GM12875 (cell line): ENCODE results near the gene CELF4.

ENCODE experiments used
- H3K4me3 ChIP-seq: one replicate; pipeline ENCODE4 v1.5.1; 2011; ENCODE audit warnings: low read depth, low read length, control low read depth
- TF ChIP-seq, protein P1 (sequence below): IDR thresholded peaks from 2 replicates; pipeline ENCODE4 v1.5.1; 2011; ENCODE audit warnings: low read depth, mild to moderate bottlenecking, control low read depth, inconsistent platforms, low read length, moderate library complexity, borderline replicate concordance; ENCODE audit not compliant: insufficient read depth

Gene CELF4

DNA sequence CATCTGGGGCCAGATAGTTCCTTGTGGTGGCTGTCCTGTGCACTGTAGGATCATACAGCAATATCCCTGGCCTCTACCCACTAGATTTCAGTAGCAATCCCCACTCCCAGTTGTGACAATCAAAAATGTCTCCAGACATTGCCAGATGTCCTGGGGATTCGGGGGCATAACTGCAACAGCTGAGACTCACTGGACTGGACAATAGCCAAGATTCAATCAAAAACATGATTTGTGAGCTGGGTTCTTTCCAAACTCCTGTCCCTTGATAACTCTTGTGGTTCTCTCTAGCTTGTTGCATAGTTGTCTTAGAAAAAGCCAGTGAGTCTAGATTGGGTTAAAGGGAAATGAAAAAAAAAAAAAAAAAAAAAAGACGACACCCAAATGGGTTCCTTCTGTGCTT, 293.4 kb downstream of the CELF4 start:
- TF ChIP-seq, protein P1, sequence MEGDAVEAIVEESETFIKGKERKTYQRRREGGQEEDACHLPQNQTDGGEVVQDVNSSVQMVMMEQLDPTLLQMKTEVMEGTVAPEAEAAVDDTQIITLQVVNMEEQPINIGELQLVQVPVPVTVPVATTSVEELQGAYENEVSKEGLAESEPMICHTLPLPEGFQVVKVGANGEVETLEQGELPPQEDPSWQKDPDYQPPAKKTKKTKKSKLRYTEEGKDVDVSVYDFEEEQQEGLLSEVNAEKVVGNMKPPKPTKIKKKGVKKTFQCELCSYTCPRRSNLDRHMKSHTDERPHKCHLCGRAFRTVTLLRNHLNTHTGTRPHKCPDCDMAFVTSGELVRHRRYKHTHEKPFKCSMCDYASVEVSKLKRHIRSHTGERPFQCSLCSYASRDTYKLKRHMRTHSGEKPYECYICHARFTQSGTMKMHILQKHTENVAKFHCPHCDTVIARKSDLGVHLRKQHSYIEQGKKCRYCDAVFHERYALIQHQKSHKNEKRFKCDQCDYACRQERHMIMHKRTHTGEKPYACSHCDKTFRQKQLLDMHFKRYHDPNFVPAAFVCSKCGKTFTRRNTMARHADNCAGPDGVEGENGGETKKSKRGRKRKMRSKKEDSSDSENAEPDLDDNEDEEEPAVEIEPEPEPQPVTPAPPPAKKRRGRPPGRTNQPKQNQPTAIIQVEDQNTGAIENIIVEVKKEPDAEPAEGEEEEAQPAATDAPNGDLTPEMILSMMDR = no peak
- H3K4me3 ChIP-seq = no peak overlapping the region

DNA sequence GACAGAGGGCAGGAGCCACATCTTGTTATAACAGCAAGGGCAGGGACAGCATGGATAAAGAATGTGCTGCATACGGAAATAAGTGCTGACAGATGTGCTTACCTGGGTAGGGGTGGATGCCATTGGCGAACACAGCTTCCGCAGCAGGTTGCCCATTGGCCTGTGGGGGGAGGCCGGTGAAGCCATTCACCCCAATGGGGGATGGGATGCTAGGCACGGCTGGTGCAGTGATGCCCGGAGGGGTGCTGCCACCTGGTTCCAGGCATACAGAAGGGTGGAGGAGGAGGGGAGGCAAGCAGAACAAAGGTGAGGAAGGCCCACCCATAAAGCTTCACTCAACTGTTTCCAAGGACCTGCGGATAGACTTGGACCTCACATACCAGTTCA, 294.9 kb downstream of the CELF4 start:
- TF ChIP-seq, protein P1 = no peak
- H3K4me3 ChIP-seq = no peak overlapping the region

DNA sequence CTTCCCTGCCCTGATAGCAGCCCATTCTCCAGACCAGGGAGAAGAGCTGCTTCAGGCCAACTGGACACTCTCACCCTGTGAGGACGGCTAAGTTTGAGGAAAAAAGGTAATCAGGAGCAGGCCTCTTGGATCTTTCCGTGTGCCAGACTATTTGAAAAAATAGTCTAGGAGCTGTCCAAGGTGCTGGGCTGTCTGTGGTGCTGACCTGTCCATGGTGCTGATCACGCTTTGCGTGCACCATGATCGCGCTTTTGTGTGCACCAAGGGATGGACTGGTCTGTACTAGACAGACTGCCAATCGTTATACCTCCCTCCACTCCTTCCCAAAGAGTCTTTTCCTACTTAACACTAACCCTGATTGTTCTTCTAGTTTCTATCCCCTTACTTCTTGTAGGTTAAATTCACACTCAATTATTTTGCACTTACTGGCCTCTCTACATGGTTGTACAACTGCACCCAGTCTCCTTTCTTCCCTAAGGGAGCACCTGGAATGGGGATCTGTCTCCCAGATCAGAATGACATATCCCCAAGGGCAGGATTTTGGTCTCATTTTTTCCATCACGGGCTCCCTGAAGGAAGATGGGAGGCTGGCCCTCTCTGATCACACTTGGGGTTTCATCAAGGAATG, 295.4 kb downstream of the CELF4 start:
- TF ChIP-seq, protein P1 = no peak
- H3K4me3 ChIP-seq = no peak overlapping the region

DNA sequence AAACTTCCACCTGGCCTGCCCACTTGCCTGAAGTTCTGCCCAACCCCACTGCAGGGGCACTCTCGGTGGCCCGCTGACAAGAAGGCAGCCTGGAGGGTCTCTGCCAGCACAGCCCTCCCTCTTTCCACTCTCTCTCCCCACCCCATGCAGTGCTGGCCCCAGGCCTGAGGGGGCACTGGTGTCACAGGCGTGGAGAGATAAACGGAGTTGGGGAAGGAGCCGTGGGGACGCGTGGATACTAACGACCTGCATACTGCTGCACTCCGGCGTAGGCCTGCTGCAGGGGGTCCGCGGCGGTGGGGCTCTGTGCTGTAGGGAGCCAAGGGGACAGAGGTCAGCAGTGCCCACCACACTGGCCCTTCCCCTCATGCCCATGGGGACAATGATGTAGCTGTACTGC, 299.3 kb downstream of the CELF4 start:
- TF ChIP-seq, protein P1 = peak; percentile 51
- H3K4me3 ChIP-seq = no peak overlapping the region

DNA sequence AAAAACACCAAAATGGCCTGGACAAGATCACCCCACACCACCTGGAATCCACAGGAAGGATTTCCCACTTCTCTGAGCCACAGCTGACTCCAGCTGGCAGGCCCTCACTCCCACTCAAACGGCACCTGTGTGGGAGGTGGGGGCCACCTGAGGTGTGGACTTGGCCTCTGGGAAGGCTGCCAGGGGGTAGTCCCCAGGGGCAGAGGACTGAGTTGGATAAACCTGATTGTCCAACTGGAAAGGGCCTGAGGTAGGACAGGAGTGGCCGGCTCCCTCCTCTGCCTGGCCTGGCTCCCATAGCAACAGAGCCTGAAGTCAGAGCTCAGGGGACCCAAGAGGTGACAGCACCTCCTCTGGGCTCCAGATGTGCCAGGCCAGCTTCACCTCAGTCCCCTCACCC, 300.2 kb downstream of the CELF4 start:
- TF ChIP-seq, protein P1 = no peak
- no peak overlapping the region for H3K4me3 ChIP-seq

DNA sequence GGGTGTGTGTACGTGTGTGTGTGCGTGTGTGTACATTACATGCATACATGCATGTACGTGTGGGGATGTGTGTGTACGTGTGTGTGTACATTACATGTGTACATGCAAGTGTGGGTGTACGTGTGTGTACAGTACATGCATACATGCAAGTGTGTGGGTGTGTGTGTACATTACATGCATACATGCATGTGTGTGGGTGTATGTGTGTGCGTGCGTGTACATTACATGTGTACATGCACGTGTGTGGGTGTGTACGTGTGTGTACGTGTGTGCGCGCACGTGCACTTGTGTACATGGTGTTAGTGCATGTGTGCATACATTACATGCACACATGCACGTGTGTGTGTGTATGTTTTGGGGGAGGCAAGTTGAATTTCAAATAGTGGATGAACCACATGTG, 300.6 kb downstream of the CELF4 start:
- TF ChIP-seq, protein P1 = no peak
- H3K4me3 ChIP-seq = no peak overlapping the region

DNA sequence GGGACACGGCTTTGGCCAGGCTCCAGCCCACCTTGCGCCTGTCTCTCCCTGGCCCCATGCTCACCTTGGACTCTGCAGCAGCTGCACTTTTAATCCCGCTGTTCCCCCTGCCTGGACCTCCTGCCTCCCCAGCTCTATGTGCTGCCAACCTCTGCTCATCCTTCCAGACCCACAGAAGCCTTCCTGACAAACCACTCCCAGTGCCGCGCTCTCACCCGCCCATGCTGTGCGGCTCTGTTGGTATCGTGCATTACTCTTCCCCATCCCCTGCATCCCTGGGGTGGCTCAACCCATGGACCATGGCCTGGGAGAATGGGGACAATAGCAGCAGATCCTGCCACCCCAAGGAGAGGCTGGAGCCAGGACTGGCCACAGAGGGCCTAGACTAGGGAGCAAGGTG, 303.6 kb downstream of the CELF4 start:
- H3K4me3 ChIP-seq = no peak overlapping the region
- TF ChIP-seq, protein P1 = no peak
